ENCODE measurements around the gene TWIST2.

- no peak for TF ChIP-seq CTCF (IDR thresholded peaks at IDR 0.05)
- no peak for TF ChIP-seq POLR2A (IDR thresholded peaks at IDR 0.05)
Measured at GRCh38 chr2:238940806-238941205, 92.9 kb downstream of the TWIST2 start.
